AG10803 (cell line): ENCODE results near the gene GPC1.

Source experiments
- DNase-seq: peaks from one replicate; pipeline ENCODE4 v3.0.0; 2010; ENCODE audit warnings: low read depth
- H3K4me3 ChIP-seq: 2 replicates; pipeline ENCODE4 v1.5.1; 2011; ENCODE audit warnings: mild to moderate bottlenecking, low read length, control low read depth
- TF ChIP-seq, protein P1 (sequence below): conservative IDR thresholded peaks from 2 replicates; pipeline ENCODE4 v1.5.1; 2011; ENCODE audit warnings: mild to moderate bottlenecking, low read length, control low read depth, inconsistent platforms

GPC1 gene

DNA sequence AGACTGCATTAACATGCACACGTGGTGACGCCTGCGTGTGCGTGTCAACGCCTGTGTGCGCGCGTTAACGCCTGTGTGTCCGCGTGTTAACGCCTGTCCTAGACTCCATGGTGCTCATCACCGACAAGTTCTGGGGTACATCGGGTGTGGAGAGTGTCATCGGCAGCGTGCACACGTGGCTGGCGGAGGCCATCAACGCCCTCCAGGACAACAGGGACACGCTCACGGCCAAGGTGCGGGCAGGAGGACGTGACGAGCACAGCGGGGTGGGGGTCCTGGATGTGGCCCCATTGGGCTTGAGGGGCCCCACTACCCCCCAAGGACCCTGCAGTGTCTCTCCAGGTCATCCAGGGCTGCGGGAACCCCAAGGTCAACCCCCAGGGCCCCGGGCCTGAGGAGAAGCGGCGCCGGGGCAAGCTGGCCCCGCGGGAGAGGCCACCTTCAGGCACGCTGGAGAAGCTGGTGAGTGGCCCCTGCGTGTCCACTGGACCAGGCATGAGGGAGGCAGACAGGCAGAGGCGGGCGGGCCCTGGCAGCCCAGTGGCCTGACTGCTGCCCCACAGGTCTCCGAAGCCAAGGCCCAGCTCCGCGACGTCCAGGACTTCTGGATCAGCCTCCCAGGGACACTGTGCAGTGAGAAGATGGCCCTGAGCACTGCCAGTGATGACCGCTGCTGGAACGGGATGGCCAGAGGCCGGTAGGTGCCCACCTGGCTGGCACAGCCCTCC, 29.2 kb downstream of the GPC1 start:
- TF ChIP-seq, protein P1, sequence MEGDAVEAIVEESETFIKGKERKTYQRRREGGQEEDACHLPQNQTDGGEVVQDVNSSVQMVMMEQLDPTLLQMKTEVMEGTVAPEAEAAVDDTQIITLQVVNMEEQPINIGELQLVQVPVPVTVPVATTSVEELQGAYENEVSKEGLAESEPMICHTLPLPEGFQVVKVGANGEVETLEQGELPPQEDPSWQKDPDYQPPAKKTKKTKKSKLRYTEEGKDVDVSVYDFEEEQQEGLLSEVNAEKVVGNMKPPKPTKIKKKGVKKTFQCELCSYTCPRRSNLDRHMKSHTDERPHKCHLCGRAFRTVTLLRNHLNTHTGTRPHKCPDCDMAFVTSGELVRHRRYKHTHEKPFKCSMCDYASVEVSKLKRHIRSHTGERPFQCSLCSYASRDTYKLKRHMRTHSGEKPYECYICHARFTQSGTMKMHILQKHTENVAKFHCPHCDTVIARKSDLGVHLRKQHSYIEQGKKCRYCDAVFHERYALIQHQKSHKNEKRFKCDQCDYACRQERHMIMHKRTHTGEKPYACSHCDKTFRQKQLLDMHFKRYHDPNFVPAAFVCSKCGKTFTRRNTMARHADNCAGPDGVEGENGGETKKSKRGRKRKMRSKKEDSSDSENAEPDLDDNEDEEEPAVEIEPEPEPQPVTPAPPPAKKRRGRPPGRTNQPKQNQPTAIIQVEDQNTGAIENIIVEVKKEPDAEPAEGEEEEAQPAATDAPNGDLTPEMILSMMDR: no peak
- DNase-seq: no peak
- no peak overlapping the region for H3K4me3 ChIP-seq

DNA sequence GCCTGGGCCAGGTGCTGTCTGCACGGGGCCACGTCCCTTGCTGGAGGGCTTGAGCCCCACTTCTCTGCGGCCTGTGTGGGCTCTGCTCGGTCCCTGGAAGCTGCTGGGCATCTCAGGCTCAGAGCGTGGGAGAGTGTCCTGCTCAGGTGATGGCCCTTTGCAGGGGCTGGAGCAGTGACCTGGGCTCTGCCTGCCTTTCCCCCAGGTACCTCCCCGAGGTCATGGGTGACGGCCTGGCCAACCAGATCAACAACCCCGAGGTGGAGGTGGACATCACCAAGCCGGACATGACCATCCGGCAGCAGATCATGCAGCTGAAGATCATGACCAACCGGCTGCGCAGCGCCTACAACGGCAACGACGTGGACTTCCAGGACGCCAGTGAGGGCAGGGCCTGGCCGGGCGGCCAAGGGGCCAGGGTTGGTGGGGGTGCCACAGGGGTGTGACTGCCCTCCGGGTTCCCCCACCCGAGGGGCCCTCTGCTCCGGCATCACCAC, 29.9 kb downstream of the GPC1 start:
- no peak overlapping the region for H3K4me3 ChIP-seq
- TF ChIP-seq, protein P1: no peak
- no peak for DNase-seq

DNA sequence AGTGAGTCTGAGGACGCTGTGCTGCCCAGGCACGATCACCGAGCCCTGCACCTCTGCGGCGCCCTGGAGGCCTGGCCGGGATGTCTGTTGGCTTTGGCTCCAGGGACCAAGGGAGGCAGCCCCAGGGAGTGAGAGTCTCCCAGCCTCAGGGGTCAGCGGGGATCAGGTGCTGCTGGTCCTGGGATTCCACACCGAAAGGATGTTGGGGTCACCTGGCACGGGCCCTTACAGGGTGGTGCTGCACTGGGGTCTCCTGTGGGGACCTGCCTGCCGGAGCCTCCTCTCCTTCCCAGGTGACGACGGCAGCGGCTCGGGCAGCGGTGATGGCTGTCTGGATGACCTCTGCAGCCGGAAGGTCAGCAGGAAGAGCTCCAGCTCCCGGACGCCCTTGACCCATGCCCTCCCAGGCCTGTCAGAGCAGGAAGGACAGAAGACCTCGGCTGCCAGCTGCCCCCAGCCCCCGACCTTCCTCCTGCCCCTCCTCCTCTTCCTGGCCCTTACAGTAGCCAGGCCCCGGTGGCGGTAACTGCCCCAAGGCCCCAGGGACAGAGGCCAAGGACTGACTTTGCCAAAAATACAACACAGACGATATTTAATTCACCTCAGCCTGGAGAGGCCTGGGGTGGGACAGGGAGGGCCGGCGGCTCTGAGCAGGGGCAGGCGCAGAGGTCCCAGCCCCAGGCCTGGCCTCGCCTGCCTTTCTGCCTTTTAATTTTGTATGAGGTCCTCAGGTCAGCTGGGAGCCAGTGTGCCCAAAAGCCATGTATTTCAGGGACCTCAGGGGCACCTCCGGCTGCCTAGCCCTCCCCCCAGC, 30.5 kb downstream of the GPC1 start:
- no peak for DNase-seq
- TF ChIP-seq, protein P1: no peak
- H3K4me3 ChIP-seq: no peak overlapping the region

DNA sequence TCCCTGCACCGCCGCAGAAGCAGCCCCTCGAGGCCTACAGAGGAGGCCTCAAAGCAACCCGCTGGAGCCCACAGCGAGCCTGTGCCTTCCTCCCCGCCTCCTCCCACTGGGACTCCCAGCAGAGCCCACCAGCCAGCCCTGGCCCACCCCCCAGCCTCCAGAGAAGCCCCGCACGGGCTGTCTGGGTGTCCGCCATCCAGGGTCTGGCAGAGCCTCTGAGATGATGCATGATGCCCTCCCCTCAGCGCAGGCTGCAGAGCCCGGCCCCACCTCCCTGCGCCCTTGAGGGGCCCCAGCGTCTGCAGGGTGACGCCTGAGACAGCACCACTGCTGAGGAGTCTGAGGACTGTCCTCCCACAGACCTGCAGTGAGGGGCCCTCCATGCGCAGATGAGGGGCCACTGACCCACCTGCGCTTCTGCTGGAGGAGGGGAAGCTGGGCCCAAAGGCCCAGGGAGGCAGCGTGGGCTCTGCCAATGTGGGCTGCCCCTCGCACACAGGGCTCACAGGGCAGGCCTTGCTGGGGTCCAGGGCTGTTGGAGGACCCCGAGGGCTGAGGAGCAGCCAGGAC, 31.2 kb downstream of the GPC1 start:
- DNase-seq: no peak
- TF ChIP-seq, protein P1: no peak
- no peak overlapping the region for H3K4me3 ChIP-seq

DNA sequence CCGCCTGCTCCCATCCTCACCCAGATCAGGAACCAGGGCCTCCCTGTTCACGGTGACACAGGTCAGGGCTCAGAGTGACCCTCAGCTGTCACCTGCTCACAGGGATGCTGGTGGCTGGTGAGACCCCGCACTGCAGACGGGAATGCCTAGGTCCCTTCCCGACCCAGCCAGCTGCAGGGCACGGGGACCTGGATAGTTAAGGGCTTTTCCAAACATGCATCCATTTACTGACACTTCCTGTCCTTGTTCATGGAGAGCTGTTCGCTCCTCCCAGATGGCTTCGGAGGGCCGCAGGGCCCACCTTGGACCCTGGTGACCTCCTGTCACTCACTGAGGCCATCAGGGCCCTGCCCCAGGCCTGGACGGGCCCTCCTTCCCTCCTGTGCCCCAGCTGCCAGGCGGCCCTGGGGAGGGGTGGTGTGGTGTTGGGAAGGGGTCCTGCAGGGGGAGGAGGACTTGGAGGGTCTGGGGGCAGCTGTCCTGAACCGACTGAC, 31.7 kb downstream of the GPC1 start:
- TF ChIP-seq, protein P1: no peak
- DNase-seq: no peak
- H3K4me3 ChIP-seq: no peak overlapping the region

DNA sequence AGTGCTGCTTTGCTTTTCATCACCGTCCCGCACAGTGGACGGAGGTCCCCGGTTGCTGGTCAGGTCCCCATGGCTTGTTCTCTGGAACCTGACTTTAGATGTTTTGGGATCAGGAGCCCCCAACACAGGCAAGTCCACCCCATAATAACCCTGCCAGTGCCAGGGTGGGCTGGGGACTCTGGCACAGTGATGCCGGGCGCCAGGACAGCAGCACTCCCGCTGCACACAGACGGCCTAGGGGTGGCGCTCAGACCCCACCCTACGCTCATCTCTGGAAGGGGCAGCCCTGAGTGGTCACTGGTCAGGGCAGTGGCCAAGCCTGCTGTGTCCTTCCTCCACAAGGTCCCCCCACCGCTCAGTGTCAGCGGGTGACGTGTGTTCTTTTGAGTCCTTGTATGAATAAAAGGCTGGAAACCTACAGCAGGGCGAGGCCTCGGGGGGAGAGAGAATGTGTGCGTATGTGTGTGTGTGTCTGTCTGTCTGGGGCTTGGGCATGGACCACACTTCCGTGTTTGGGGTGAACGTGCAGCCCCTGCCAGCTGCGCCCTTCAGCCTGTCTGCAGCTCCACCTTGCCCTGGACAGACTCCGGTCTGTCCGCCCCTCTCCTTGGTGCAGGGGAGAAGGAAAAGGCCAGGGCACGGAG, 32.3 kb downstream of the GPC1 start:
- DNase-seq: no peak
- TF ChIP-seq, protein P1: no peak

More for the DNA sequence above, 32.3 kb downstream of the GPC1 start:
- no peak overlapping the region for H3K4me3 ChIP-seq
